Kasumi-1 (cell line): ENCODE measurements around the gene CCNL1.

Experiments used
- DNase-seq, 2 experiments: peaks; one replicate each; lab custom pipeline; 2025; lab: John Stamatoyannopoulos, UW

CCNL1 gene

DNA sequence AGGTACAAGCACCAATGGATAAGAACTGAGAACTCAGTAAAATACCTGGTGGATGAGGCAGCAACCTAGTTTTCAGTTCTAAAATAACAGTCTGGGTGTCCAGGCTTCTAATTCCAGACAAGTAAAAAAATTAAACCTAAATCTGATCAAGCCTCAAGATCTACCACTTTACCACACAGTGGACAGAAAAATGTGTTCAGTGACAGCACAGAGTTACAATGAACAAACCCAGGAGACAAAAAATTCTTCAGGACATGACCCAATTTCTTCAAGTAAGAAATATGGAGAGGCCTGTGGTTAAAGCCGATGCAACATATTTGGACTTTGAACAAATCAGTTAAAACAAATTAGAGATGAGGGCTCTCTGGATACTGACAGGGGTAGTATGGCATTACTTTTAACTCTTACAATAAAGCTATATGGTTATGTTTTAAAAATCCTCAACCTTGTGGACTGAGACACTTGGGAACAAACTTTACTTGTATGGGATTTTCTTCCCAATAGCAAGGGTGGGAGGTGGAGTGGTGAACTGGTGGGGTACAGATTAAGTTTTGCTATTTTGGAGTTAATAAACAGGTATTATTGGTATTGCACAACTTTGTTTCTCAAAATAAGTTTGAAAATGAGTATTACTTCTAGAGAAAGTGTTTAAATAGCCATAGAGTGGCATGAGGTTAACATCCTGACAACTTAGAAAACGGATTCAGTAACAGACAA lies 14.2 kb downstream of the CCNL1 start:
- DNase-seq, result no peak

DNA sequence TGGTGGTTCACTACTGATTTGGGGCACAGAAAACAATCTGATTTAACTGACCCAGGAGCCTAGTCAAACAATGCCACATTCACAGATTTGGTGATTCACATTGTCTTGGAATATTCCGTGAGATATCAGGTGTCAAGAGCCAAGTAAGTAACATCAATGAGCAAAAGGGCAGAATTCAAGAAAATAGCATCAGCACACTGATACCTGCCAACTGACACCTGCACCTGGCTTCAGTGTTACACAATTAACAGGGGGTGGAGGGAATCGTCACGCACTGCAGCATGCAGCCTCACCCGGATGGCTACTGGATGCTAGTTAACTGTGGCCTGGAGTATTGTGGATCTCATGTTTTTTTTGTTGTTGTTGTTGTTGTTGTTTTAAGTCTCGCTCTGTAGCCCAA lies 17.6 kb downstream of the CCNL1 start:
- DNase-seq, result no peak

DNA sequence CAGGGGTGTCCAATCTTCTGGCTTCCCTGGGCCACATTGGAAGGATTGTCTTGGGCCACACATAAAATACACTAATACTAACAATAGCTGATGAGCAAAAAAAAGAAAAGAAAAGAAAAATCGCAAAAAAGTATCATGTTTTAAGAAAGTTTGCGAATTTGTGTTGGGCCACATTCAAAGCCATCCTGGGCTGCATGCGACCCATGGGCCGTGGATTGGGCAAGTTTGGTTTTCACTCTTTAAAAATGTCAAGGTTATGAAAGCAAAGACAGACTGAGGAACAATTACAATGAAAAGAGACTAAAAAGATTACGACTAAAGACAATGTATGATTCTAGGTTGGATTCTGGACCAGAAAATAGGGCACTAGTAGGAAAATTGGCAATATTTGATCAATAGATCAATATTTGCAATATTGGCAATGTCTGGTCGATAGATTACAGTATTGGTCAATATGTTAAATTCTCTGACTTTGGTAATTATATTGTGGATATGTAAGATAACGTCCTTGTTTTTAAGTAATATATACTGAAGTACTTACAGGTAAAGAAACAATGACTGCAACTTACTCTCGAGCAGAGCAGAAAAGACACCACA lies 19.9 kb downstream of the CCNL1 start:
- no peak for DNase-seq

DNA sequence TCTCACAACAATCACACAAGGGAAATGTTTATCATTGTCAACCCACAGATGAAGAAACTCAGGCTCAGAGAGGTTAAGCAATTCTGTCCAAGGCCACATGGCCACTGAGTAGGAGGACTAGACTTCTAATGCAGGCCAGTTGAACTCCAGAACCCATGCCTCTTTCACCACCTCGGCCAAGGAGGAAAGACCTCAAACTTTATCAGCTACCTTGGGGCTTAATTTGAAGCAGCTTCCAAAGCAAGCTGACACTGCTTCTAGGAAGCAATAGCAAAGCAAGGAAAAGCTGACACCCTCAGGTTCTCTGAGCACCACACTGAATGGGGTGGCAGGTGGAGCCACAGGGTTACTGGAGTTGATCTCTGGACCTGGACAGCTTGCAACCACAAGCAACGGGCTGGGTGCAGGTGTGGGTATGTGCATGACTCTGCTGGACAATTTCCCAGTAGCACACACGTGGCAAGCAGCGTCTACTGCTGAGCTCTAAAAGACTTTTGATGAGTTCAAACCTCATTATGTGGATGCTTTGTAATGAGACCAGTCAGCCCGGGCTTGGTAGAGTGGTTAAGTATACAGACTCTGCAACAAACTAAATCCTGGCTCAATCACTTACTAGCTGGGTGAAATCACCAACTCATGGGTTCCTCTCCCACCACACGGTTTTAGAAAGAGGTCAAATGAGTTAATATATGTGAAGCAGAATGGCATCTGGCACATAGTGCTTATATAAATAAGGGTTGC lies 23.1 kb downstream of the CCNL1 start:
- no peak for DNase-seq

DNA sequence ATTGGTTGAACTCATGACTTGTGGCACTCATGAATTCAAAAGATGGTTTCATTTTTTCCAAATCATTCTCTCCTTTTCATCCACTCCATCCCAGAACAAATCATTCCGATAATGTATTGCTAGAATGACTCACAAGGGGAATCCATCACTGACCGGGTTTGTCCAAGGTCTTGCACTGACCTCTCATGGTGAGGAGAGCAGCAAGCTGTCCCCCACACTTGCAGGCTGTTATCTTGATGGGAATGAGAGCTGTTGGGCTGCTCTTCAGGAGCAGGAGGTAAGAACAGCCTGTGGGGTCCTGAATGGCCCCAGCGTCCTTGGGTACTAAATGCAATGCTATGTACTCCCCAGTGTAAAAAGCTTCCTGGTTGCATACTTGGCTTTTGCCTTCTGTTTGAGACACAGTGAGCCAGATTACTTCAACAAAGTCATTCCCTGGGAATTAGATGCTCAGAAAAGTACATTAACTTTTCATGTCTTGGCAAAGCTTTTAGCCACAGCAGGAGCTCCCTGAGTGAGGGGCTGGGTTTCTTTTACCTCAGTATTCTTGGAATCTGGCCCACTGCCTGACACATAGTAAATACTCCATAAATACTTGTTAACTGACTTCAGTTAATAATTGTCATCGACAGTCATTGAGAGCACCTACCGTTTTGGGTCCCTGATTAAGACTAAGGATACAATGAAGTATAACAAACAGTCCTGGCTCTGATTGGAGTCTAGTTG lies 24.1 kb downstream of the CCNL1 start:
- no peak for DNase-seq

DNA sequence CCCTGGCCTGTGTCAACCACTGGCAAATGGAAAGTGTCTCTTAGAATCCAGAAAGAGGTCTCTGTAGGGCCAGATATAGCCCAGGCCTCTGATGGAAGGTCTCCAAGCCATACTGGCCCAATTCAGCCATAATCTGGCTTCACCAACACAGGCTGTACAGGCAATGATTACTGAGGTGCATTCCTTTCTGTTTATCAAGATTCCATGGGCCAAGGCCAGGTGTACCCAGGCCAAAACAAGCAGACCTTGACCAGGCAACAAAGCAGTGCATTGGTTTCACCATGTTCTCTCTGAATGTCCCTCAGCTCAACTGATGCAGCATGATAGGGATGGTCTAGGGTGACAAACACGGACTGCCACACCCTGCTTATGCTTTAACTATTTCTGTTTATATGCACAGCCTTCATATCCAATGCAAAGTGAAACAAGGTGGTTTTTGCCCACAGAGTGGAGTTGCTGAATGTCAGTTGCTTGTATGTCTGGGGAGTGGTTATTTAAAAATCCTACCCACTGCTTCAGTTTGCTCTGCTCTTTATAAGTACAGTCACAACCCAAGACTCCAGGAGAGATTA lies 25.2 kb downstream of the CCNL1 start:
- no peak for DNase-seq

DNA sequence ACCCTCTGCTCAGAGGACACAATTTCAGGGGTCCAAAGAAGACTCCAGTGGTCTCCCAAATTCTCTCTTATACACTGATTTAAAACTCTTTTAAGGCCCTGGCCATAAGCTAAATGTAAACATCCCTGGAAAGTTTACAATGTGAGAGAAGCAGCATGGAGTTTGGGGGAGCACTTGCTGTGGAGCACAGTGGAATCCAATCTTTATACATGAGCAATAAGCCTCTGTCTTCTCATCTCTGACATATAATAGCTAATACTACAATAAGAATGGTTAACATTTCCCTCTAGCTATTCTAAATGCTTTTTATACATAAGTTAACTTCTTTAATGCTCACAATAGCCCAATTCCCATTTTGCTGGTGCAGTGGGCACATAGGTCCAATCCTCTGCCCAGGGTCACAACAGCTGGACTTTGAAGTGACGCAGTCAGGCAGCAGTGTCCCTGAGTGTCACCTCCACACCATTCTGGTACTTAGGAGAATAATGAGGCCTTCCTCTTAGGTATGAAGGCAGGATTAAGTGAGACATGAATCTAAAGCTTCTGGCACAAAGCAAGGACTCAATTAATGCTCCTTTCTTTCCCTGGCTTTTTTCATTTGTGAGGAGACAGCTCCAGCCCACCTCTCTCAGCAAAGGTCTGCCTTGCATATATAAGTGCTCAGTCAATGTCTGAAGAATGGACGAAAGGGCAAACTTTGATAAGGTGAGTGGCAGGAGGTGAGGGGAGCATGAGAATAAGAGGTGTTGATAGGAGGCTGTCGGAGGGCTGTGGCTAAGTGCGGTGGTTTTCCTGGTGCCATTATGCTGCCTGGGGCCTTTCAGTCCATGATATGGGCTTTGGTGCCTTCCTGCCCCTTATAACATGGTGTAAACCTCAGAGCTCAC lies 26.3 kb downstream of the CCNL1 start:
- no peak for DNase-seq

DNA sequence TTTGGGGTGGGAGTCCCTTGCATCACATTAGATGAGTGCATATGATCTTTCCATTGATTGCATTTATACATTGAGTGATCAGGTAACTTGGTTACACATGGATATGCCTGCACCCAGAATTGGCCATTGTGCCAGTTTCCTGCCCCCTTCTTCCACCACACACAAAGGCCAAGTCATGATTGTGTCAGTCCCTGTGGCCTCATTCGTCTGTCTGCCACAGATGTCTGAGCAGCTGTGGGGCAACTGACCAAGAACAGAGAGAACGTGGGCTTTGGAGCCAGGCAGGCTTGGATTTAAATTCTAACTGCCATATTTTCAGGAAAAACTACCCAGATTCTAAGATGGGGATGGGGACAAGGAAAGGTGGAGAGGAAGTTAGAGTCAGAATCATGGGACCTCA lies 27.0 kb downstream of the CCNL1 start:
- no peak for DNase-seq

DNA sequence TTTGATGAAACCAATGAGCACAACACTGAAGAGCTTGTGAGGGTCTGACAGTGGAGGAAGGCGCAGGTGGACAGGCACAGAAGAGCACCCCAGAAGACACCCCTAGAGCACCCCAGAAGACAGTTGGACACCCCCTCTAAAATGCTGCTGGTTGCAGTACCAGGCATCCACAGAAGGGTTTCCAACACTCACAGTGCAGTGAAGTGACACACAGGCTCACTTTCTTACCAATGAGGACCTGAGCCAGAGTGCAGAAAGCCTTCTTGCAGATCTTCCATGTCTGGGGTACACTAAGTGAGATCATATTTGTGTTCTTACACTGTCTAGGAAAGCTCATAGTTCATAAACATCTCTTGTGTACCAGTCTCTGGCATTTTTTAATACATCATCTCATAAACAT lies 27.6 kb downstream of the CCNL1 start:
- no peak for DNase-seq

DNA sequence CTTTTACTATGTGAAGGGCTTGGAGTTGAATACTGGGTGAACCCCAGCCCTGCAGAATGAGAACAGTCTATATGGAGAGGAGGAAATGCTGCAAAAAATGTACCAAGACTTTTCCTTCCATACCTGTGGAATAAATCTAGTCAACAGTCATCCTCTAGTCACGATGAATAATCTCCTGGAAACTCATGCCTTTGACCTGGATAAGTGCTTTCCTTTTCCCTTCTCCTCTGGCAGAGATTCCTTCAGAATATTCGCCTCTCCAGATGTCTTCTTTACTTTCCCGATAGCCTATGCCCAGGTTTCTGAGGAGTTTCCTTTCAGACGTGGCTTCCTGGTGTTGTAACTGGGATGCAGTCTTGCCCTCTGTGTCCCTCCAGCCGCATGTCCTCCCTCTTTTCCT lies 28.1 kb downstream of the CCNL1 start:
- DNase-seq, result no peak

DNA sequence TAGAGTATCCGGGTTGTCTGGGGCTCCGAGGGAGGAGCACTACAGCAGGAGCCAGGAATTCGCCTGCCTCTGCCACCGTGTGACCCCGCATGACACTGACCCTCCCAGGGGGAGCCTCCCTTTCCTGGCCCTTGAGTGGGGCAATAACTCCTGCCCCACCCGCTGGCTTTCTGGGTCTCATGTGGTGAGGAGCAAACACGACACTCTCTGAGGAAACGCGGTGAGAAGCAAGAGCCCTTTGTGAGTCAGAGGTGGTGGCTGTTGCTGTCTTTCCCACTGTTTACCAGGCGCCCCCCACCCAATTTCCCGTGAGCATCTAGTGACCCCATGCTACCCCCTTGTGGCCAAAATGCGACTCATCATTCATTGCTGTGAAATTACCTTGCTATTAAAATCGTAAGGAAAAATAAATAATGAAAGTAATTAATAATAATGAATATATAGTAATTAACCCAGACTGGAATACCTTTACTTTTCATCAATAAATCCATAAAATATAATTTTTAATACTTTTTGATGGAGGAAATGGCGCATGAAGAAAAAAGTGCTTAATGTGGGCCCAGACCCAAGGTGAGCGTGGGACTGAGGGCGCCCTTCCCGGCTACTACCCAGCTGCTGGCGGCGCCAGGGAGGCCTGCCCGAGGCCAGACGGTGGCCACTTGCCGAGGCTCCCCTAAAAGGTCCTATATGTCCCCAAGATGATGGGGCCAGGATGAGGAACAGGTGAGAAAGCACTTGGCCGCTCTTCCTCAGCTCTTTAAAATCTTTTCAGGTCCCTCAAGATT lies 29.3 kb downstream of the CCNL1 start:
- DNase-seq, result peak; percentile 8 to 15

DNA sequence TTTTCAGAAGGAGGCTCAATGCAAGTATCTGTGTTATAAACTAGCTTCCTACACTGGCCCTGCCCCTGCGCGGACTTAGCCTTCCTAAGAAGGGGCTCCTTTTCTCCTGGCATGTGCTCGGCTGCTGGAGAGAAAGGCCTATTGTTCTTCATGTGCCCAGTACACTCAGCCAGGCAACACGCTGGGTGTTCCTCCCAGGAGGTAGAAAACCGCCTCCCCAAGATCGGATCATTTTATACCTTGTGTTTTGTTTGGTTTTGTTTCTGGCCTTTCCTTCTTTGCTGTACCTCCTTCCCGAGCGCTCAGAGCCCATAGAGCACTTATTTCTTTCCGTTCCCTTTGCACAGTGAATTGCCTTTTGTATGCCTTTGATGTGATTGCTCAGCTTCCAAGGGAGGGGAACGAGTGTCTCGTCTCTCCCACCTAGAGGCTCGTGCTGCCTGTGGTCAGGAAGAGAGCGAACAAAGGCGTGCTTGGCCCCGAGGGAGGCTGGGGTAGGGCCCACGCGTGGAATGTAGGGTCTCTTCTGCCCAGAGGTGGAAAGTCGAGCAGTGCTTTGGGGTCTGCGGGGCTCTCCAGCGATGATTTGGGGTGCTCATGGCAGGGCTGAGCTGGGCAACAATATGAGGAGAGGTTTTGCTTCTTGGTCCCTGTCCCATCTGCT lies 30.0 kb downstream of the CCNL1 start:
- no peak for DNase-seq

DNA sequence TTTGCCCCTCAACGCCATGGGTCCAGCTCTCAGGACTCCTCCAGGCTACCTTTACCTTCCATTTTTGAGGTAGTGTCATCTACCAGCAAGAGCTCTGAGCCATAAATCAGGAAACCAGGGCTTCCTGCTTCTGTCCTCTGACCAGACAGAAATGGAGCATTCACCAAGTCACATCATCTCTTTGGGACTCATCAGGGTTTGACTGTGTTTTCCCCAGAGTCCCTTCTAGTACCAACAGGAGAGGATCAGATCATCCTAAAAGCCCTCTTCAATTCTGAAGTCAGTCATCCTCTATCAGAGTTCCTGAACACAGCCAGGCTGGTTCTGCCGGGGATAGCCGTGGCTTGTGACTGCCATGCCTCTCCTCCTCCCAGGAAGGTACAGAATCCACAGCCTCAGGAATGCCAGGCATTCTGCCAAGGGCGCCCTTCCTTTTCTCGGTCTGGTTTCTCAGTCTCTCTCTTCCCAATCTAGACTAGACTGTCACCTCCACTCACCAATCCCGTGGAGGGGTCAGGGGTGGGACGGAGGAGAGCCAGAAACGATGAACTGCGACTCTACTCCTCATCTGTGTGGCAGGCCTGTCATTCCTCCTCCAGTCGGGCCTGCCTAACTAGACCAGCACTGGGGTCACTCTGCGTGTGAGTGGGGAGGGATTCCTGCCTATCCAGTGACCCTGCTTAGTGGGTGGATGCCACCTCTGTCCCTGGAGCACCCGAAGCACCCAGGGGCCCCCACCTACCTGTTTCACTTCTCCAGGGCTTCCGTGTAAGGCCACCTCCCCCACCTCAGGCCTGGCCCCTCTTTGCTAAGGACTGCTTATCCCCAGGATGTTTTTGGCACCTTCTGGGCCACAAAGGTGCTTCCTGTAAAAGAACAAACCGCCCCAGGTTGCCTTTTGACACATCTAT lies 30.9 kb downstream of the CCNL1 start:
- no peak for DNase-seq

DNA sequence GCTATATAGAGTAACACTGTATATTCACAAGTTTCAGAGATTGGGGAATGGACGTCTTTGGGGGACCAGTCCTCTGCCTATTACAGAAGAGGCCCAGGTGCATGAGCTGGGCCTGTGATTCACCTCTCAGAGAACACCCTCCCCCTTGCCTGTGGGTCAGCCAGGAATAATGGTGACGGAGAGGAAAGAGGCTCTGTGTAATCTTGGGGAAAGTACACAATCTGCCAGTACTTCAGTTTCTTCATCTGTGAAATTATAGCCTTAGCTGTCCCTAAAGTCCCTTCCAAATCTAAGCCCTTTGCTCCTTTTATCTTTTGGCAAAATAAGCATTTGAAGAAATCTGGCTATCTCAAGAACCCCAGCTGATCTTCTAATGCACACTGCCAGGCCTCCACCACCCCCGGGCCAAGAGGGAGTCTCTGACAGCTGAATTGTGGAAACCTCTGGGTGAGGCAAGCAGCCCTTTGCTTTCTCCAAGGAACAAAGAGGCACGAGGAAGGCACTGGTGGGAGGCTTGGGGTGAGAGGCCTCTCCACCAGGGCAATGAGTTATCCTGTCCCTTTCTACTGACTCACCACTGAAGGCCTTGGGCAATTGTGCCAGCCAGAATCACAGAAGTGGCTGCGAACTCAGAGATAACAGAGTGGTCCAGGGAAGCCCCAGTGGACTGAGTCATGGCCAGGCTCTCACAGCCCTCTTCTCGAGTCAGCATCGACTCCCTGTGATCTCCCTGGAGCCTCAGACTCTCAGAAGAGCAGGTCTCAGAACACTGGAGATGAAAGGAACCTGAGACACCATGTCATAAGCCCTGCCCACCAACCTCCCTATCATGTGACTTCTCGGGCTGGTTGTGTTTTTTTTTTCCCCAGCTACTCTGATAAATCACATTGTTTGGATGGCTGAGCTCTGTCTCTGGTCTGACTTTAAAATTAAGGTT lies 31.8 kb downstream of the CCNL1 start:
- DNase-seq, result no peak

DNA sequence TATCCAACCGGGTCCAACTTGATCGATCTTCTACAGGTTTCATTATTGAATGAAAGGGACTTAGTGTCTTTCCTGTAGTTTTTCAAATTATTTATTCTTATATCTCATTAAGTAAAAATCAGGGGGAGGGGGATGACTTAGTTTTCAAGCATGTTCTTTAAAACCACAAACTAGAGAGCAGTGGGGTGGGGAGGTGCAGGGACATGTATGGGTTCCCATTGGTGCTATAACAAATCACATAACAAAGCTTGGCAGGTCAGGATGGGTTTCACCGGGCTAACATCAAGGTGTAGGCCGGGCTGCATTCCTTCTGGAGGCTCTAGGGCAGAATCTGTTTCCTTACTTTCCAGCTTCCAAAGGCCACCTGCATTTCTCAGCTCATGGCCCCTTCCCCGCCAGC lies 32.7 kb downstream of the CCNL1 start:
- no peak for DNase-seq

DNA sequence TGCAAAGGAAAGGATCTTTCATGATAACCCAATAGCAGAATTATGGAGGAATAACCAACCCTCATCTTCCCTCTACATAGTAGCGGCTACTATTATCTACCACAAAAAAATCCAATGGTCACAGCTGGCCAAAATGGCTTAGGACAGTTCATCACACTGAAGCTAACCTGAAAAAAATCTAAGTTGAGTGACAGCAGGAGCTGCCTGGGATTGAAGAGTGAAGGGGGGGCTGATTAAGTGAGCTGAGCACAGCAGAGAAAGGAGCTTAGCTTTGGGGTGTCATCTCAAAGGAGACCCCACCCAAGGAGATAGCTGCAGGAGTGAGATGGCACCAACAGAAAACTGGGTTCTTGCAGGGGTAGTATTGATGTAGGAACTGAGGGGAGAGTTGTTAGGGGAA lies 33.6 kb downstream of the CCNL1 start:
- DNase-seq, result no peak

DNA sequence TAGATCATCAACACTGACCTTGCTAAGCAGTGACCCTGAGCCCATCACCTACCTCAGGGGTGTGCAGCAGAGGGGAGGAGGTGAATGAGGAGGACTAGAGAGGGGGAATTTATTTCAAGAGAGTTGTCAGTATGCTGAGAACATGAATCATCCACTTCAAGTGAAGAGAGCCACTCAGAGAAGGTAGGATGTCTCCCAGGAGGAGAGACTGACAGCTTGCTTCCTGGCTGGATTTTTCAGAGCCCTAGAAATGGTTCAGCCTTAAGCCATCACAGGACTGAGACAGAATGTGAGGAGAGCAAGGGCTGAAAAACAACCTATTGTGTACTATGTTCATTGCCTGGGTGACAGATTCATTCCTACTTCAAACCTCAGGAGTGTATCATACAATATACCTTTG lies 34.8 kb downstream of the CCNL1 start:
- DNase-seq, result no peak

DNA sequence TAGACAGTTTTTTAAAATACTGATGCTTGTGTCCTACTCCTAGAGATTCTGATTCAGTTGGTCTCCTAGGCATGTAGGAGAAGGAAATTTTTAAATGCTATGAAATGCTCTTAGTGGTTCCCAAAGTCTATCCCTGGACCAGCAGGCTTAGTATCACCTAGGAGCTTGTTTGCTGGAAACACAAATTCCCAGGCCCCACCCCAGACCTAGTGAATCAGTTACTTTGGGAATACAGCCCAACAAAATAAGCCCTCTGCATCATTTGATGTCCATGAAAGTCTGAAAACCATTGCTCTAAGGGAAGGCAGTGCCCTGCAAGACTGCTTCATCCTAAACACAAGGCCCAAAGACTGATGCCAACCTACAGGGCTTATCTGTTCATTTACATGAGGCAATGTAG lies 36.3 kb downstream of the CCNL1 start:
- no peak for DNase-seq
